Astrocyte of the hippocampus (primary cell): ENCODE results near the gene HCK.
"Not testable (repeated sequence)": the region's sequence is repeated elsewhere in the genome, so short reads cannot be mapped to it uniquely, and the experiment has no call there.

ENCODE experiments used
- DNase-seq: peaks from one replicate; pipeline ENCODE4 v3.0.0; 2011; ENCODE audit warnings: low read depth, low spot score

Gene HCK

DNA sequence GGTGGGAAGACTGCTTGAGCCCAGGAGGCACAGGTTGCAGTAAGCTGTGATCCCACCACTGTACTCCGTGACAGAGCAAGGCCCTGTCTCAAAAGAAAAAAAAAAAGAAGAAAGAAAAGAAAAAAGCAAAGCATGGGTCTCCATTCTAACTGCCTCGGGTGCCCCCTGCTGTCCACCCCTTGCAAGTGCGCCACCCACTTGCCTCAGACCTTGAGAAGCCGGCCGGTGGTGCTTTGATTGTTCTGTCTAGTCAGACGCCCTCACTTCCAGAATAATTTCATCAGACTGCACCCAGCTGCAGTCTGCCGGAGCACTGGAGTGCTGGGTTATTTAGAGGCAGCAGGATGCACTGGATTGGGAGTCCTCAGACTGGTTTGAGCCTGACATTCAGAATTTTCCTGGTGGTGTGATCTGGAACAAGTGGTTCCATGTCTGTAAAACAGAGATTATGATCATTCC is 39.9 kb downstream of the HCK start:
- DNase-seq, result peak; percentile 87

DNA sequence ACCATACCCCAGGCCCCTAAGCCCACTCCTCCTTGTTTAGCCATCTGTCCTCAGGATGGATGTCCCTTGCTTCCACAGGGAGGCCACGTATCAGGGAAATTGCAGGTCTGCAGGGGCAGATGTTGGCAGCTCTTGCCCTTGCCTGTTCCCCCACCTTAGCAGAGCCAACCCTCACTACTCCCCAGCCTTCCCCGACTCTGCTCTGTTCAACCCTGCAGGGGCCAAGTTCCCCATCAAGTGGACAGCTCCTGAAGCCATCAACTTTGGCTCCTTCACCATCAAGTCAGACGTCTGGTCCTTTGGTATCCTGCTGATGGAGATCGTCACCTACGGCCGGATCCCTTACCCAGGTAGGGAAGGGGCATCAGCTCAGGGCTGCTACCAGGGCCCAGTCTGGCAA is 46.7 kb downstream of the HCK start:
- no peak for DNase-seq

DNA sequence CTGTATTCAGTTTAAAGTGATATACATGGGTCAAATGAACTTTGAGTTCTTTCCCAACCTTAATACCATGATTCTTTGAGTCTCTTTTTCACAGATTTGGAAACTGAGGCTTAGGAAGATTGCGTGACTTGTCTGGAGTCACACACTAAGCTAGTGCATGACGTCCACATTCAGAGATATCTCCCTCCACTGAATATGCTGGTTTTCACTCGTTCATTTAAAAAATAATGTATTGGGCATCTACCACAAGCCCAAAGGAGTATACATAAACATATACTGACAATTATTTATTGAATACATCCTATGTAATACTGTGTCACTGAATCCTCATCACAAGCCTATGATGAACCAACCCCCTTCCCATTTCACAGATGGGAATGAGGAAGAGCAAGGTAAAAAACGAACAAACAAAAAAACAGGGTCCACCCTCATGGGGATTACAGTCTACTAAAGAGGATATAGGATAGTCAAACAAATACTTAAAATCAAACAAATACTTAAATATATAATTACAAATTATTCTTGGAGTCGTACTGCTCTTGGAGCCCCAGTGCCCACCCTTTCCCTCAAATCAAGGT is 56.9 kb downstream of the HCK start:
- no peak for DNase-seq

DNA sequence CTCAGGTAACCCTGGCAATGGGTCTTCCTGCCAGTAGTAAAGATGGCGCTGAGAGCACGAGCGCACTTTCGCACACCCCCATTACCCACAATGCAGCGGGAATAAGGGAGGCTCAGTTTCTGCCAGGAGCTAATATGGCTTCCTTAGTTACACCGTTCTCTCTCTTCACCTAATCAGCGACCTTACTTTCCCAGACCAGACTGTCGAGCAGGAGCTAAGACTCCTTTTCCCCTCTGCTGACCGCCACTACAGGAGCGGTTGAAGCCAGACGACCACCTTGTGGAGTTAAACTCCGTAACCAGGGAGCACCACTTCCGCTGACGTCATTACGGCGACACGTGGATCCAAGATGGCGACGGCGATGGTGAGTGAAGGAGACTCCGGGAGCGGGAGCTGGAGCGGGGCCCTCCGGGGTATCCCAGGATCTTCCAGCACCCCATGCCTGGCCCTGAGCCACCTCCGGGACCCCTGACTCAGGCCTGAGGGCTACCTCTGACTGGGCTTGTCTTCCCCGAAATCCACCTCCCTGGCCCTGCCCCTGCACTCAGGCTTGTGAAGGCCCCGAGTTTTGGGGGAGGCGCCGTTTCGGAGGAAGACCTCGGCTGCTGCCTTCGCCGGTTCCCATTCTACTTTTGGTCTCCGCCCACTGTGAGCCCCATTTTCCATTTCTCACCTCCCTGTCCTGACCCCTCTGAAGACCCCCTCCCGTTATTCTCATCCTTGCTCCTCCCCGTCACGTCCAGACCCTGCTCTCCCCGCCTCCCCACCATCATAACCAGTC is 57.5 kb downstream of the HCK start, which contains the start of gene TM9SF4:
Gene TM9SF4, plus strand, starts transcription at position 323 of the 781 bp plus-strand sequence. Its CDS starts 27 bp downstream, at position 350.
- DNase-seq, result peak; percentile 97

- no peak for DNase-seq
These were observed 58.2 kb downstream of the HCK start for GRCh38 chr20:32110173-32110704.

DNA sequence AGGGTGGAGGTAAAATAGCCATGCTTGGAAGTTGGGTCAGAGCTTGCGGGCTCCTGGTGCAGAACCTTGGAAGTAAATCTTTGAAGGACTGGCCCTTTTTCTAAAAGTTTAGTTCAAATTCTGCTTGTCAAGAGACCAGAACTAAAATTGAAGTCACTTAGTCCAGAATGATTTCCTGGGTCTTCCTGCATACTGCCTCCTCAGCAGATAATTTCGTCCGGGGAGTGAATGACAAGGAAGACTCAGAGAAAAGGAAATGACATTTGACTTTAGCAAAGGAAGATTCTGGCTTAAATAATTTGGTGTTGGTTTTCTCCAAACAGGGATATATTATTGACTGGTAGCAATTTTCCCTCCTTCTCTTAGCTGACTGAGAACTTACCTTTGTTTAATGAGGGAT is 58.7 kb downstream of the HCK start:
- no peak for DNase-seq

GRCh38 chr20:32111156-32111686 is 59.2 kb downstream of the HCK start:
- no peak for DNase-seq

GRCh38 chr20:32111753-32112152 is 59.7 kb downstream of the HCK start:
- DNase-seq, result no peak

DNA sequence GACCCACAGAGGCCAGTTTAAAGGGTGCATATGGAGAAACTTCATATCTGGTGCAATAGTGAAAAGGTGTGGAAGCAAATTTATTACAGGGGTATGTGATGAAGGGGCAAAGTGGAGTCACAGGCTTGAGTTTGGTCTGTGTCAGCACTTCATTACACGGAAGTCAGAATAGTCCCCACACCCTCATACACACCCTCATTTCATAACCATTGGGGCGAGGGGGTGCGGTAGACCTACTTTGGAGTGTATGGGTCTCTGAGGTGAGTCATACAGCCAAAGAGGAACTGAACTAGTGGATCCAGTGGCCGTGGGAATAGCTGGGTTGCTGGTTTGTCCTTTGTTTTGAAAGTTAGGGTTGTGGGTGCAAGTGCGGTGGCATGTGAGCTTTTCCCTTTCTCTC is 60.8 kb downstream of the HCK start:
- DNase-seq, result no peak

- no peak for DNase-seq
These were observed 61.7 kb downstream of the HCK start for GRCh38 chr20:32113591-32114260.

GRCh38 chr20:32114305-32114960 is 62.4 kb downstream of the HCK start:
- DNase-seq, result peak; percentile 20

DNA sequence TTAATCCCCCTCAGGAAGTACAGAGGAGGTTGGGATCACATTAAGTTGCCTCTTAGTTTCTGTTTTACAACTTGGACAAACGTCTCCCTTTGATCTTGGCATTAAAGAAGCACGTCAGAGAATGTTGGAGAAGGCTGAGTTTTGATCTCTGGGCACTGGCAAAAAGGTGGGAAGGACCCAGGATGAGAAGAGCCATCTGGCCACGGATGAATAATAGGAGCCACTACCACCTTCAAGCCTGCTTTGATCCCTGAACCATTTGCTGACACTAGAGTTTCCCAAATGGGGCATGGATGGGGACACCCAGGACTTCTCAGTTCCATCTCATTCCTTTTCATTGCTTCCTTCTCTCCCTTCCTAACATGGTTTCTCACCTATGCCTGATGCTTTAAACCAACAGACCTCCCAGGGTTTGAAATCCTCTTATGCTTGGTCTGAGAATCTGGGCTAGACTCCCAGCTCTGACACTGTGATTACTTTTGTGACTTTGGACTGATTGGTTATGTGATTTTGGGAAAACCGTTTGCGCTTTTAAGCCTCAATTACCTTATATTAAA is 63.2 kb downstream of the HCK start:
- no peak for DNase-seq

GRCh38 chr20:32116079-32116521 is 64.1 kb downstream of the HCK start:
- DNase-seq, result no peak

DNA sequence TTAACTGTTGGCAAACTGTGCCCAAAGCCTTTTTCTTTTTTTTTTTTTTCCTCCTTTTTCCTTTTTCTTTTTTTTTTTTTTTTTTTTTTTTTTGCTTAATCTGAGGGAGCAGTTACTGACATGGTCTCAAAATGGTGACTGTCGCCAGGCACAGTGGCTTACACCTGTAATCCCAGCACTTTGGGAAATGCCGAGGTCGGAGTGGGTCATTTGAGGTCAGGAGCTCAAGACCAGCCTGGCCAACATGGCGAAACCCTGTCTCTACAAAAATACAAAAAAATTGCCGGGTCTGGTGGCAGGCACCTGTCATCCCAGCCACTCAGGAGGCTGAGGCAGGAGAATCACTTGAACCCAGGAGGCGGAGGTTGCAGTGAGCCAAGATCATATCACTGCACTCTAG is 64.8 kb downstream of the HCK start:
- DNase-seq, result not testable (repeated sequence)

- DNase-seq, result not testable (repeated sequence)
These were observed 66.4 kb downstream of the HCK start for GRCh38 chr20:32118427-32118826.

DNA sequence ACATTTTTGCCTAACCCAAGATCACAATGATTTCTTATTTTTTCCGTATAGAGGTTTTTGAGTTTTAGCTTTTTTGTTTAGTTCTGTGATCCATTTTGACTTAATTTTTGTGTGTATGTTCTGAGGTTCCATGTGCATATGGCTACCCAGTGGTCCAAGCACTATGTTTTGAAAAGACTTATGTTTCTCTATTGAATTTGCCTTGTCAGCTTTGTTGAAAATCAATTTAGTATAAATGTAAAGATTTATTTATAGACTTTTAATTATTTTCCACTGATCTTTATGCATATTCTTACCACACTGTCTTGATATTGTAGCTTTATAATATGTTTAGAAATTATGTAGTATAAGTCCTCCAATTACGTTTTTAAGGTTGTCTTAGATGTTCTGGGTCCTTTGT is 67.7 kb downstream of the HCK start:
- DNase-seq, result no peak

DNA sequence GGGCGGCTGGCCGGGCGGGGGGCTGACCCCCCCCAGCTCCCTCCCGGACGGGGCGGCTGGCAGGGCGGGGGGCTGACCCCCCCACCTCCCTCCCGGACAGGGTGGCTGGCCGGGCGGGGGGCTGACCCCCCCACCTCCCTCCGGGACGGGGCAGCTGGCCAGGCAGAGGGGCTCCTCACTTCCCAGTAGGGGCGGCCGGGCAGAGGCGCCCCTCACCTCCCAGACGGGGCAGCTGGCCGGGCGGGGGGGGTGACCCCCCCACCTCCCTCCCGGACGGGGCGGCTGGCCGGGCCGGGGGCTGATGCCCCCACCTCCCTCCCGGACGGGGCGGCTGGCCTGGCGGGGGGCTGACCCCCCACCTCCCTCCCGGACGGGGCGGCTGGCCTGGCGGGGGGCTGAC is 69.9 kb downstream of the HCK start:
- not testable (repeated sequence) for DNase-seq

DNA sequence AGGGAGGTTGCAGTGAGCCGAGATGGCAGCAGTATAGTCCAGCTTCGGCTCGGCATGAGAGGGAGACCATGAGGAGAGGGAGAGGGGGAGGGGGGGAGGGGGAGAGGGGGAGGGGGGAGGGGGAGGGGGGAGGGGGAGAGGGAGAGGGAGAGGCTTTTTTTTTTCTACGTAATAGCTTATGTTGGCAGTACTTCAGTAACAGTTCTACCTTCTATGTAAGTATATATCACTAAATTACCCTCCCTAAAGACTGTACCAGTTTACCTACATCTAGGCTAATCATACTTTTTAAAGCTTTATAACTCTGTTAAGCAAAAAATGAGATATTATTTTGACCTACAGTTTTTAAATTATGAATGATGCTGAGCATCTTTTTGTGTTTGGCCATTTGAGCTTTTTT is 71.0 kb downstream of the HCK start:
- DNase-seq, result no peak

DNA sequence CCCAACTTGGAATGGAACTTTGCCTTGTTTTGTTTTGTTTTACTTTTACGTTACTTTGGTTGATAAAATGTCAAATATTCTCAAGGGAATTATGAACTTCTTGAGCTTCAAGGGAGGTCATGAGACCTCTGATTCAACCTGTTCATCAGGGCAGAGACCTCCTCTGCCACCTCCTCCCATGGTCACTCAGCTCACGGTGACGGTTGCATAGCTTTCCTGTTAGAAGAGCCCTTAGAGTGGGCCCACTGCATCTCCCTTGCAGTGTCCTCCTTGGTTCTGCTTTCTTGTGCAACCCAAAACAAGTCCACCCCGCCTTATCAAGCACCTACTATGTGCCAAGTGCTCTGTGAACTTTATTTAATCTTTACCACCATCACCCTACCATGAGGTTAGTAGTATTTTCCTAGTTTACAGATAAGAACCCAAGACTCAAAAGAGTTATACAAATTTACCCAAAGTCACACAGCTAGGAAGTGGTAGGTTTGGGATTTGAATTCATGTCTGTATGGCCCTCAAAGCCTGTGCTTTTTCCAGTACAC is 72.9 kb downstream of the HCK start:
- no peak for DNase-seq

GRCh38 chr20:32125506-32125905 is 73.5 kb downstream of the HCK start:
- no peak for DNase-seq

DNA sequence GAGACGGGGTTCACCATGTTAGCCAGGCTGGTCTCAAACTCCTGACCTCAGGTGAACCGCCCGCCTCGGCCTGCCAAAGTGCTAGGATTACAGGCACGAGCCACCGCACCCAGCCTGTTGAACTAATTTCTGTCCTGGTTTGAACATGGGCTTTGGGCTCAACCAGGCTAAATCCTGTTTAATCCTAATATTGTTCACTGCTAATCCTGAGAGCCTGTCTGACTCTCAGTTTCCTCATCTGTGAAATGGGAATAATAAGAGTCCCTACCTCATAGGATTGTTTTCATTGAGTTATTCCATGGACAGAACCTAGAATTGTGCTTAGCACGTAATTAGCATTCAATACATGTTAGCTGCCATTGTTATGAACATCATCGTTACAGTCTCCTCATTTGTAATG is 74.9 kb downstream of the HCK start:
- DNase-seq, result no peak
